Measurements from ENCODE around the gene AK9. TPM values are rescaled to one million over a fixed set of nuclear protein-coding genes. Genes with fewer than 3 reads are reported as not detected.
"Not testable (repeated sequence)": the region's sequence is repeated elsewhere in the genome, so short reads cannot be mapped to it uniquely, and the experiment has no call there.

AK9 gene
- total and polyA plus RNA-seq, 2 of the 4 experiments (the other 2 are of a cell fraction): 1.7 to 1.8 TPM

DNA sequence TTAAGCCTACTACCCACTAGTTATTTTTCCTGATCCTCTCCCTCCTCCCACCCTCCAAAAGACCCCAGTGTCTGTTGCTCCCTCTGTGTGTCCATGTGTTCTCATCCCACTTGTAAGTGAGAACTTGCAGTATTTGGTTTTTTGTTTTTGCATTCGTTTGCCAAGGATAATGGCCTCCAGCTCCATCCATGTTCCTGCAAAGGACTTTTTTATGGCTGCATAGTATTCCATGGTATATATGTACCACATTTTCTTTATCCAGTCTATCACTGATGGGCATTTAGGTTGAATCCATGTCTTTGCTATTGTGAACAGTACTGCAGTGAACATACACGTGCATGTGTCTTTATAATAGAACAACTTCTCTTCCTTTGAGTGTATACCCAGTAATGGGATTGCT is 17.1 kb upstream of the AK9 start:
- H3K18ac ChIP-seq (ENCODE audit: low read depth, low read length); H2AFZ ChIP-seq (replicated peaks; ENCODE audit: low read length, poor library complexity); CTCF ChIA-PET; H2BK20ac ChIP-seq (ENCODE audit: low read depth, low read length); H4K5ac ChIP-seq (ENCODE audit: low read depth, low read length); intact Hi-C loops (cut with micrococcal nuclease); H2BK15ac ChIP-seq (ENCODE audit: low read depth, low read length); H3K4me1 ChIP-seq (ENCODE audit: control insufficient read depth, insufficient read depth, low read length); BruUV-seq (replicated peaks); H4K91ac ChIP-seq (ENCODE audit: insufficient read depth, low read depth, low read length); H2BK5ac ChIP-seq (ENCODE audit: low read depth, low read length, poor library complexity, severe bottlenecking); H3K4me3 ChIP-seq (ENCODE audit: insufficient read depth, low read depth, low read length); H3K4ac ChIP-seq (ENCODE audit: low read depth, low read length); H3K9me3 ChIP-seq (ENCODE audit: control insufficient read depth, insufficient read depth, low read length); H4K8ac ChIP-seq (ENCODE audit: low read depth in 2 of 2, low read length in 2 of 2); H3K14ac ChIP-seq (replicated peaks; ENCODE audit: low read depth, low read length); H3K27me3 ChIP-seq (ENCODE audit: control insufficient read depth, insufficient read depth, low read length); H3K36me3 ChIP-seq (ENCODE audit: control insufficient read depth, insufficient read depth, low read length); in situ Hi-C loops (cut with MboI; ENCODE audit: low sequenced_read_pairs); H2AK9ac ChIP-seq (replicated peaks; ENCODE audit: low read depth, low read length, poor library complexity); H3K79me1 ChIP-seq (ENCODE audit: low read depth in 1 of 2, low read length in 2 of 2); H4K20me1 ChIP-seq (ENCODE audit: insufficient read depth, low read length); H3K9ac ChIP-seq (ENCODE audit: low read depth, low read length); H3K56ac ChIP-seq (ENCODE audit: extremely low read depth, insufficient read depth, low read length); H3K4me2 ChIP-seq (ENCODE audit: low read depth, low read length); ATAC-seq (ENCODE audit: low read depth); DNase-seq; H3K9me1 ChIP-seq (ENCODE audit: insufficient read depth, low read length); POLR2A ChIA-PET (ENCODE audit: unreplicated experiment); H3K23ac ChIP-seq (ENCODE audit: low read depth, low read length); H2AK5ac ChIP-seq (ENCODE audit: low read depth, low read length); H2BK120ac ChIP-seq (ENCODE audit: low read depth, low read length); H3K27ac ChIP-seq (ENCODE audit: insufficient read depth, low read length): not testable (repeated sequence)
- dilution Hi-C loops (cut with HindIII; ENCODE audit: low sequenced_read_pairs, unreplicated experiment): loop anchor here (25.0 kb wide), 1 partner anchor 329 kb away; no protein-coding TSS in a partner anchor
- no CpG with 5 or more reads among the region's 2 CpGs for WGBS, 2 experiments (ENCODE audit: extremely low coverage in 2 of 2, insufficient read length in 1 of 2)
